Fibroblast of peridontal ligament (primary cell): ENCODE measurements around the gene MROH8.
A peak's percentile ranks its signal among the peaks of the same experiment; 100 is the strongest.

Experiments
- DNase-seq: peaks from one replicate; pipeline ENCODE4 v3.0.0-alpha.2; 2010; ENCODE audit errors: extremely low read depth

Gene MROH8

DNA sequence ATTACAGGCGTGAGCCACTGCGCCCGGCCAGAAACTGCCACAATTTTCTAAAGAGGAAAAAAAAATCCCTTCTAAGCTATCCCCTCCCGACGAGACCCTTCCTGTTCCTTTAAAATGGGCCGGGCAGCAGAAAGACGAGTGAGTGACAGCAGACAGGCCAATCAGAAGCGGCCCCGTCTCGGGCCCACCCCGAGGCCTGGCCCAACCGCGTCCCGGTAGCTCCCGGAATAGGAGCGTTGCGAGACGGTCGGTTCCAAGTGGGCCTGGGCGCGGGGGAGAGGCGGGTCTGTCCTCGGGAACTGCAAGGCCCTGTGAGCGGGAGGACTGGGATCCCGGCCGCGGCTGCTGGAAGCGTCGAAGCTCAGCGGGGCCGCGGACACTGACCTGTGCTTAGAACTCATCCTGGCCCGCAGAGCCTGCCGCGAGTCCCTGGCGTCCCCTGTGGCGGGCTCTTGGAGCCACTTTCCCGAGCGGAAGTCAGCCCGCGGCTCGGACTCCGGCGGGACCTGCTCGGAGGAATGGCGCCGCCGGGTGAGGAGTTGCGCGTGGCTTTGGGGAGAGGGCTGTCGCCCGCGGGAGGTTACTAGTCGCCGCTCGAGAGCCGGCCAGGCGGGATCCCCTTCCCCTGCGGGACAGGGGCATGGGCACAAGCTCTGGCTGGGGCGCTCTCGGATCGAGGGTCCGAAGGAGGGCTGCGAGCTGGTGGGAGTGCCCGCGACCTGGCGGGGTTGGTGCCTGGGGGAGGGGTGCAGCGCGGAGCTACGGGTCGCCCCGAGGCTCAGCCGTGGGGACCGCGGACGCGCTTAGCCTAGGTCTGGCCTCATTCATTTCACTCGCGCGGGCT is at the start of gene MROH8, which contains the start of gene RPN2:
Gene MROH8 (minus strand): TSS at position 710 of the 844 bp plus-strand sequence.
Gene RPN2 (plus strand): TSS at position 492 of the 844 bp plus-strand sequence. CDS start 27 bp downstream, at position 519.
- DNase-seq, result peak; percentile 96

- no peak for DNase-seq
These were observed 49.3 kb upstream of the MROH8 start for GRCh38 chr20:37228656-37229055.

DNA sequence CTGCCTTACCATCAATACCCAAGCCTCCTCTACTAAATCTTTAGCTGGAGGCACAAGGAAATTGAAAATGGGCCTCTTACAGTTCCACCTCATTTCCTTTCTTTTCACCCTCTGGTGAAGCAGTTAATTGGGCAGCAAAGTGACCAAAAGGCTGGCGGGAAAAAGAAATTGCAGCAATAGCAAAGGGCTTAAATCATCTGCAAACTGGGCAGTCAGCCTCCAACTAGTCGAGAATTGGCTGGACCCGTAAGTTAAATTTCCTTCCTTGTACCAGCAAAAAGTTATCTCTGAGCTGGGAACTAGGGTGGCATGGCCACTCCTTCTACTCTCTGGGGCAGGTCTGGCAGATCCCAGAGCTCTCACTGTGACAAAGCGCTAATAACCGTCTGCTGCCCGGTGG is 48.7 kb upstream of the MROH8 start:
- DNase-seq, result peak; percentile 23

GRCh38 chr20:37226889-37227288 is 47.5 kb upstream of the MROH8 start:
- peak; percentile 88 for DNase-seq

DNA sequence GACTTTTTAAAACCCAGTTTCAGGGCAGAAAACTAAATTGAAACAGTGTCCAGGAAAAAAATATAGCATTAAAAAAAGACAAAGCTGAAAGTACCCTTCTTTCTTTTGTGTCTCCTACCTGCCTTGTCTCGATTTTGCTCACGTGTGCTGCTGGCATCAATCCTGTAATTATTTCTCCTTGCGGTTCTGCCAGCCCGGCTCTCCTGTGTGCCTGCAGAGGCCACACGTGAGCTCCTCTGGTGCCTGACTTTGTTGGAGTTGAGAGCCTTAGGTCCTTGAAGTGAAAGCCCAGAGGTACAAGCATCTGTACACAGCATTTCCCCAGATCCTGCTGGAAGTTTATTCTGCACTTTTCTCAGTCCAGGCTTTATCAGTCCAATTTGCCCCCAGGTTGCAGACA is 45.8 kb upstream of the MROH8 start:
- no peak for DNase-seq

DNA sequence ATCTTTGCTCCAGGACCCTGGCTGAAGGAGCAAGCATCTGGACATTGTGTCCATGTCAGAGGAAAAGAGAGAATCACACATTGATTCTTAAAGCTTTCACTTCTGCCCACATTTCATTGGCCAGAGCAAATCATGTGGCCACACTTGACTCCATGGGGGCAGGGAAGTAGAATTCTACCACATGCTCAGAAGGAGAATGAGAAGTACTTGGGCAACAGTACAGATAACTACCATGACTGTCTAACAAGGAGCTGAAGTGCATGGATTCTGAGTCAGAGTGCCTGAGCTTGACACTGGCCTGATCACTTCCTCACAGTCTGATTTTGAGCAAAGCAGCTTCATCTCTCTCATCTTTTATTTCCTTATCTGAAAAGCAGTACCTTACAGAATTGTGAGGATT is 43.7 kb upstream of the MROH8 start:
- peak; percentile 92 for DNase-seq

DNA sequence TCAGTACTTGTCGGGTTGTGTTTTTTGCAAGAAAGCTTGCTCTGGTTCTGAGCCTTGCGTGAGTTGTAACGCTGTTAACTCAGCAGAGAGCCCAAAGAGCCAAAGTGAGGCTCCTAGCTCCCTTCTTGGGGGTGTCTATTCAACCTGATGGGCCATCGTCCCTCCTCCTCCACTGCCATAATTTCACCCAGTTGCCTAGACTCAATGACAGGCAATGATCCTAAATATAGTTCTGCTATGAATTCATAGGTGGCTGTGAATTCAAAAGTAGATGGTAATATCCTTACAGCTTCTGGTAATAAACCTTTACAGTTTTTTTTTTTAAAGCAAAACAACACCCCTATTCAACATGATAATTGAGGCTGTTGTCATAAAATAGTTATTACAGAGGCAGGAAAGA is 42.7 kb upstream of the MROH8 start:
- no peak for DNase-seq

- DNase-seq, result peak; percentile 78
These were observed 41.4 kb upstream of the MROH8 start for GRCh38 chr20:37220731-37221130.

- no peak for DNase-seq
These were observed 40.7 kb upstream of the MROH8 start for GRCh38 chr20:37219751-37220668.

- DNase-seq, result no peak
These were observed 39.6 kb upstream of the MROH8 start for GRCh38 chr20:37218976-37219375.

DNA sequence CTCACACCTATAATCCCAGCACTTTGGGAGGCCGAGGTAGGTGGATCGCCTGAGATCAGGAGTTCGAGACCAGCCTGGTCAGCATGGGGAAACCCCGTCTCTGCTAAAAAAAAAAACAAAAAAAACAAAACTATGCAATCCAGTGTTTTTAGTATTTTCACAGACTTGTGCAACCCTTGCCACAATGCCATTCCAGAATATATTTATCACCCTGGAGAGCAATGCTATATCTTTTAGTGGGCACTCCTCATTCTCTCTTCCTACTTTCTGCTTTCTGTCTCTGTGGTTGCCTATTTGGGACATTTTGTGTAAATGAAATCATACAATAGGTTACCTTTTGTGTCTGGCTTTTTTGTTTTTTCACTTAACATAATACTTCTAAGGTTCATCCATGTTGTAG is 39.1 kb upstream of the MROH8 start:
- DNase-seq, result peak; percentile 40

GRCh38 chr20:37209661-37210314 is 30.4 kb upstream of the MROH8 start:
- DNase-seq, result no peak

DNA sequence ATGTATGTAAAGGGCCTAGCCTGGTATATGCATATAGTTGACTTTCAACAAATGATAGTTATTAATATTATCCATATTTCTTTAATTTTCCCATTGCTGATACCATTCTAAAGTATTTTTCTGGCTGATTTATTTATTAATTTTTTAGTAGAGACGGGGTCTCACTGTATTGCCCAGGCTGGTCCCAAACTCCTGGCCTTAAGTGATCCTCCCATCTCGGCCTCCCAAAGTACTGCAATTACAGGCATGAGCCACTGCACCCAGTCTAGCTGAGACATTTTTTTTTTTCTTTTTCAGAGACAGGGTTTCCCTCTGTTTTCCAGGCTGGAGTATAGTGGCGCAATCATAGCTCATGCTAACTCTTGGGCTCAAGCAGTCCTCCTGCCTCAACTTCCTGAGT is 29.8 kb upstream of the MROH8 start:
- no peak for DNase-seq

DNA sequence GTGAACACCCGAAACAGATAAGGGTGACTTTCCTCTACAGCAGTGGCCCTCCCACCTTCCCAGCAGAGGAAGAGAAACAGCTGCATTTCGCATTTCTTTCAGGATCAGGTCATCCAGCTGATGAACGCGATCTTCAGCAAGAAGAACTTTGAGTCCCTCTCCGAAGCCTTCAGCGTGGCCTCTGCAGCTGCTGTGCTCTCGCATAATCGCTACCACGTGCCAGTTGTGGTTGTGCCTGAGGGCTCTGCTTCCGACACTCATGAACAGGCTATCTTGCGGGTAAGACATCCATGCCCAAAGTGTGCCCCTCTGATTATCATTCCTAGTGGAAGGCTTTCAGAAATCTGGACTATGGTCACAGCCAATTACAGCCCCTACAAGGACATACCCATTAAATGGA is 27.8 kb upstream of the MROH8 start:
- no peak for DNase-seq

DNA sequence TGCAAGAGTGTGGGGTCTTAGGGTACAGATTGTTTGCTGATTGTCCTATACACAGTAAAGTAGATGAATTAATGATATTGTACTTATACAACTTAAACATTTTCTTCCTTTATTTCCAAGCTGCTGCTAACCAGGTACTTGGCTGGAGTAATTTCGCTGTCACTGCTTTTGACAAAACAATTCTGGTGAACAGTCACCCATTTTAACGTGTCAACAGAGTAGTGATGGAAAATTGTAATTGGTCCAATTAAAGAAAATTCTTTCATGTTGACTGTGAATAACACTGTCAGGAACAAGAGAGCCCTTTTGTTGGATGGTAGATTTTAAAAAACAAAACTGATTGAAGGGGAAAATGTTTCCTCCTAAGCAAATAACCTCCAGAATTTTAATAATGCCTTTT is 26.4 kb upstream of the MROH8 start:
- DNase-seq, result no peak

DNA sequence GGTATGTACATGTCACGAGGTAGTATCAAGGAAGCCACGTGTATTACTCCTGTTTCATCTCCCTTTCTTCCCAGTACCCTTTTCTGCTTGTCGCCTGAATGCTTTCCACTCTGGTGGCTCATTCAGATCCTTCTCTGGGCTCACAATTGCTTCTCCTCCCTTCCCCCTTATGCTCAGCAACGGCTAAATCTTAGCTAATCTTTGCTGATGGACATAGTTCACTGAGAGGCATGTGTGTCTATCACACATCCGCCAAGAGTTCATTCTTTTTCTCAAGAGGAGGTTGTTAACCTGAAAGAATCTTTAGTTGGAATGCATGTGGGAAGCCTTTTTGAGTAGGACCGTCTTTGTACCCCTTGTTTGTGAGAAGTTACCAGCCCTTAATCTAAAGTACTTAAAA is 25.8 kb upstream of the MROH8 start:
- DNase-seq, result no peak

DNA sequence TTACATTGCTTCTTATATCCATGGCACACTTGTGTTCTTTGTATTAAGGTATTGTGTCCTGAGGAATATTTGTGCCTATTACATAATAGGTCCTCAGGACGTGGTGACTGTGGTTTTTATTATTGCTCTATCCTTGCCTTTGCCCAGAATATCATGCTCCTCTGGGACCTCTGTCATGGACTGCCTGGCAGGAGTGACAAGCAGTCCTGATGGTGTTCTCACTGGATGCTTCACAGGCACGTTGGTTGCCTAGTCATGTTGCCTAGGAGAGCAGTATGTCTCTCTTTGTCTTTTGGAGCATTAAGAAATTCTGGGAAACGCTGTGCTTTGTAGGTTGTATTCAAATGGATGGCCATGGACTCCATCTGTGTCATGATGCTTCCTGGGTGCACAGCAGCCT is 24.7 kb upstream of the MROH8 start:
- DNase-seq, result no peak

- DNase-seq, result peak; percentile 99
These were observed 23.1 kb upstream of the MROH8 start for GRCh38 chr20:37202267-37202943.

GRCh38 chr20:37201827-37202162 is 22.4 kb upstream of the MROH8 start:
- no peak for DNase-seq

DNA sequence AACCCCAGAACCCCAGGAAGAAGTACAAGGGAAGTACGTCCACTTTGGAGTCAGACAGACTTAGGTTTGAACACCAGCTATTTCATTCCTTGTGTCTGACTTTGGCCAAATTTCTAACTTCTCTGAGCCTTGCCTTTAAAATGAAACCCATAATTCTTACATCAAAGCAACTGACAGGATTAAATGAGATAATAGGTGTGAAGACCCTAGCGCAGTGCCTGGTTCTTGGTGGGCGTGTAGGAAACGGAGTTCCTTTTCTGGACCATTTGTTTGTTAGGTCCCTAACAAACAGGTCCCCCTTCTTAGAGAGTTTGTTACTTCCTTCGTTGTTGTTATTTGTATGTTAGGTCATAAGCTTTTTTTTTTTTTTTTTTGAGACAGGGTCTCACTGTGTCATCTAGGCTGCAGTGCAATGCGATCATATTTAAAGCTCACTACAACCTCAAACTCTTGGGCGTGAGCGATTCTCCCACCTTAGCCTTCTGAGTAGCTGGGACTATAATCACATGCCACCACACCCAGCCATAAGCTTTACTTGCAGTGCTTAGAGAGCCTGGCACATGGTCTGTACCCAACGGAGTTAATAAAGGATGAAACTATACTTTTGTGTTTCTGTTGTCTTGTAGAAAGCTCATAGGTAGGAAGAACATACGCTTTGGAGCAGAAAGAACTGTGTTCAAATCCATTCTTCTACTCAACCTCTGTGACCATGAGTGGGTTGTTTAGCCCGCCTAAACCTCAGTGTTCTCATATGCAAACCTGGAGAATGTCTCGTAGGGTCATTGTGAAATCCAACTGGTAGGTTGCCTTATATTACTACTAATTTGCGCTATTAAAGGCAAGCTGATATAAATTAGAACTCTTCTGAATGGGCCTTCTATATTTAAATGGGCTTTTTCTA is 21.8 kb upstream of the MROH8 start:
- DNase-seq, result no peak

GRCh38 chr20:37200376-37200775 is 21.0 kb upstream of the MROH8 start:
- DNase-seq, result no peak
